SHP77 (cell line): ENCODE measurements around the gene C1GALT1.

Experiments used
- DNase-seq, 2 experiments: peaks; one replicate each; lab custom pipeline; 2025; lab: John Stamatoyannopoulos, UW

C1GALT1 gene

DNA sequence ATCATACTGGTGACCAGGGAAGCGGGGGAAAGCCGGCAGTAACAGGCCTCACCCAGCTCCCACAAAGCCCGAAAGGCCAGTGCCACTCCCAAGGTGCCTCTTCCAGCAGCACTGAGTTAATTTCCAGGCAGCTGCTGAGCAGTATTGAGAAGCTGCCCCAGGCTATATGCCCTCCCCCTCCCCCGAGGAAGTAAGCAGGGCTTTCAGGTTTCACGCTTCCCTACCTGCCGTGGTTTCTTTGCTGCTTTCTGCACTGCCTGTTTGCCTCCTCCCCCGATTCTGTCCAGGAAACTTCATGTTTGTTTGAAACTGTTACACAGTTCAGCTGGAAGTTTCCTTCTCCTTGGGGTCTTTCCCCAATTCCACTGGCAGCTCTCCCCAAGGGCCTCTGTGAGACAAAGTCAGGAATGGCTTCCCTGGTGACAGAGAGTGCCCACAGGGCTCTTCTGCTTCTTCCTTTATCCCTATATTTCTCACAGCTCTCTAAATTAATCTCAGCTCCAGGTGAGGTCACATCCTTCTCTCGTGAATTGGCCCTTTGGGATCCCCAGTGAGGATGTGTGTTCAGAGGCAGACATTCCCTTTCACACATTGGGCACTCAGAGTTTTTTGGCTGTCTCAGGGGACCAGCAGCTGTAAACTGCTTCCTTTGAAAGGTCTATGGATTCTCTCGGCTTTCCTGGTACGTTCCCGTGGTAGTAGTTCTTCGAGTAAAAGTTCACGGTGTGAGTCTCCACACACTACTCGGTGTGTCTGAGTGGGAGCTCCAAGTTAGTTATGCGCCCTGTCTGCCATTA is 19.4 kb downstream of the C1GALT1 start:
- no peak for DNase-seq

DNA sequence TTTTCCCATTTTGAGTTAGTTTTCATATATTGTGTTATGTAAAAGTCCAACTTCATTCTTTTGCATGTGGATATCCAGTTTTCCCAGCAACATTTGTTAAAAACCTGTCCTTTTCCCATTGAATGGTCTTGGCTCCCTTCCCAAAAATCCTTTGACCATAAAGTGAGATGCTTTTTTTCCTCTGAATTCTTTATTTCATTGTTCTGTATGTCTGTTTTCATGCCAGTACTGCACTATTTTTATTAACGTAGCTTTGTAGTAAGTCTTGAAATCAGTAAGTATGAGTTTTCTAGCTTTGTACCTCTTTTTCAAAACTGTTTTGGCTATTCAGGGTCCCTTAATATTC is 20.0 kb downstream of the C1GALT1 start:
- DNase-seq, result no peak

DNA sequence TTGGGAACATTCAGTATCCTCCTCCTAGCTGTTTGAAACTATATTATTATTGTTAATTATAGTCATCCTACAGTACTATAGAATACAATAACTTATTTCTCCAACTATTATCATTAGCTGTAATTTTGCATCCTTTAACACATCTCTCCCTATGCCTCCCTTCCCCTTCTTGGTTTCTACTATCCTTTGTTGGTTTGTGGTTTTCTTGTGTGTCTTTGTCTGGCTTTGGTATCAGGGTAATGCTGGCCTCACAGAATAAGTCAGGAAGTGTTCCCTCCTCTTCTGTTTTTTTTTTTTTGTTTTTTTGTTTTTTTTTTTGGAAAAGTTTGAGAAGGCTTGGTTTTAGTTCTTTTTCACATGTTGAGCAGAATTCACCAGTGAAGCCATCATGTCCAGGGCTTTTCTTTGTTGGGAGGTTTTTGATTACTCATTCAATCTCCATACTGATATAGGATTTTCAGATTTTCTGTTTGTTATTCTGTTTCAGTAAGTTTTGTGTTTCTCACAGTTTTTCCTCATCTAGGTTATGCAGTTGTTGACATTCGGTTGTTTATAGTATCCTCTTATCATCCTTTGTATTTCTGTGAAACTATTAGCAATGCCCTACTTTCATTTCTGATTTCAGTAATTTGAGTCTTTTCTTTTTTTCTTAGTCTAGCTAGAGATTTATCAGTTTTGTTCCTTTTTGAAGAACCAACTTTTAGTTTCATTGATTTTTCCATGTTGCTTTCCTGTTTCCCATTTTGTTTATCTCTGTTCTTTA is 21.6 kb downstream of the C1GALT1 start:
- DNase-seq, result no peak

DNA sequence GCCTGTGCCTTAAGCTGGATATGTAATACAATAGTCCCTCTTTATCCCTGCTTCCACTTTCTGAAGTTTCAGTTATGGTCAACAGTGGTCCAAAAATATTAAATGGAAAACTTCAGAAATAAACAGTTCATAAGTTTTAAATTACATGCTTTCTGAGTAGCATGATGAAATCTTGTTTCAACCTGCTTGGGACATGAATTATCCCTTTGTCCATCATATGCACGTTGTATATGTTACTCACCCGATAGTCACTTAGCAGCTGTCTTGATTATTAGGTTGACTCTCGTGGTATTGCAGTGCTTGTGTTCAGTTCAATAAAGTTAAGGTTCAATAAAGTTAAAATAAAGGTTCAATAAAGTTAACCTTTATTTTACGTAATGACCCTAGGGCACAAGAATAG is 25.5 kb downstream of the C1GALT1 start:
- DNase-seq, result no peak

DNA sequence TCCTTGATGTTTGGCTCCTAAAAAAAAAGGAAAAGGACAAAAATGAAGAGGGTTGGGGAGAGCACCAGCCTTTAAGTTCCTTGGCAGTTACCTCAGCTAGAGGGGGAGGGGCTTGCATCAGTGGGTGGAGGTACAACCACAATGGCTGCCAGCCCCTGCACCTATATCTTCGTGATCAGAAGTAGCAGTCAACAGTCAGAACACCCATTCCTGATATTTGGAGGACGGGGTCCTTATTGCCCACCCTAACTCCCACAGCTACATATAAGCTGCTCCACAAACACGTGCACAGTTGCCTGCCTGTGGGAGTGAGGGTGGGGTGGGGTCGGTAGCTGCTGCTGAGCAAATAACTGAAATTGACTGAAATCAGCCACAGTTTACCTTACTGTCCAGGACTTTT is 26.2 kb downstream of the C1GALT1 start:
- DNase-seq, result no peak

DNA sequence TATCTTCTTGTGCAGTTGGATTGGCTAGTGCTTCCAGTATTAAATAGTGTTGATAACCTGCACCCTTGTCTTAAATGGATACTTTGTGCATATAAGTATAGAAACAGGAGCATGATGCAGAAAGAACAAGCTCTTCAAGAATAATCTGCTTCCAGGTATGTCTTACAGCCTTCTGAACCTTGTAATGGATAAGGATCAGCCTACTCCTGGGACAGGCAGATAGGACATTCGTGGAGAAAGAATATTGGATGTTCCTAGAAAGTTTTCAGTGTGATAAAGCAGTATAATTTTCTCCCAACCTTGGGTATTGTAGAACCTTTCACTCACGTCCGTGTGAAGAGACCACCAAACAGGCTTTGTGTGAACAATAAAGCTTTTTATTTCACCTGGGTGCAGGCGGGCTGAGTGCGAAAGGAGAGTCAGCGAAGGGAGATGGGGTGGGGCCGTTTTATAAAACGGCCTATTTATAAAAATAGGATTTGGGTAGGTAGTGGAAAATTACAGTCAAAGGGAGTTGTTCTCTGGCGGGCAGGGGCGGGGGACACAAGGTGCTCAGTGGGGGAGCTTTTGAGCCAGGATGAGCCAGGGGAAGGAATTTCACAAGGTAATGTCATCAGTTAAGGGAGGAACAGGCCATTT is 27.2 kb downstream of the C1GALT1 start:
- no peak for DNase-seq

DNA sequence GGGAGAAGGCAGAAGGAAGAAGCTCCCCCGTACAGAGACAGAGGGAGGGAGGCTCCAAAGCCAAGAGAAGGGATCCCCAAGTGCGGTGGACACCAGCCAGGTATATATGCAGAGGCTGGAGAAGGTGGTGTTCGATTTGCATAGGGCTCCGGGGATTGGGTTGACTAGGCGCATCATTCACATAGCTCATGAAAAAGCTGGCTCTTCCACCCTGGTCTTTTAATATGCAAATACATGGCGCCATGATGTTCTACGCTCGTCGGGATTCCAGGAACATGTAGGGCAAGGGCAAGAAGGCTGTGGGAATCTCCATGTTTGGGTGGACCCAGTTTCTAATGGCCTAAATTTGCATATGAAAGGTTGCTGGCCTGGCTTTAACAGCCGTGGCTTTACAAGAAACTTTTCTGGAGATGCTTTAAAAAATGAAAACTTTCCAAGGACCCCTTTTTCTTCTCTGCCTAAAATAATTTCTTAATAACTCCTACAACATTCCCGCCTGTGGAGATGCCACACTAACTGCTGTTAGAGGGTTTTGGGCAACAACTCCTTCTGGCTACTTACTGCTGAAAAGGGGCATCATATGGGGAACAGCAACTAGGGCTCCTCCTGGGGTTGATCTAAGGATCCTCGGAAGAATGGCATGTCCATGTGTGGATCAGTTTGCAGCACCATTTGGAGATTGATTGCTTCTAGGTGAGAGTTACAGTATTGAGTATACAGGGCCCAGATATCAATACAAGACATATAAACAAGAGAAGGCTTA is 28.3 kb downstream of the C1GALT1 start:
- DNase-seq, result no peak

DNA sequence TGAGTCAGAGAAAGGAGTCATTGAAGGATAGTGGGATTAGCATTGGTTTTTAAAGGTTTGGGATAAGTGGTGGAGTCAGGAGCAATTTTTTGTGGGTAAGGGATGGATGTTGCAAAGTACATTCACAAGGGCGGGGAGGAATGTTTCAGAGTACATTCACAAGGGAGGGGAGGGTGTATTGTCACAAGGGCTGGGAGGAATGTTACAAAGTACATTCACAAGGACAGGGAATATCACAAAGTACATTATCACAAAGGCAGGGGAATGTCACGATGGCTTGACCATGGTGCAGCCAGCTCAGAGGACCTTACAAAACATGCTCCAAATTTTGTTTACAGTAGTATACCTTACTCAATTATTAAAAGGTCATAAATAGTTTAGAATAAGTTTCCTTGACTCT is 30.3 kb downstream of the C1GALT1 start:
- no peak for DNase-seq

DNA sequence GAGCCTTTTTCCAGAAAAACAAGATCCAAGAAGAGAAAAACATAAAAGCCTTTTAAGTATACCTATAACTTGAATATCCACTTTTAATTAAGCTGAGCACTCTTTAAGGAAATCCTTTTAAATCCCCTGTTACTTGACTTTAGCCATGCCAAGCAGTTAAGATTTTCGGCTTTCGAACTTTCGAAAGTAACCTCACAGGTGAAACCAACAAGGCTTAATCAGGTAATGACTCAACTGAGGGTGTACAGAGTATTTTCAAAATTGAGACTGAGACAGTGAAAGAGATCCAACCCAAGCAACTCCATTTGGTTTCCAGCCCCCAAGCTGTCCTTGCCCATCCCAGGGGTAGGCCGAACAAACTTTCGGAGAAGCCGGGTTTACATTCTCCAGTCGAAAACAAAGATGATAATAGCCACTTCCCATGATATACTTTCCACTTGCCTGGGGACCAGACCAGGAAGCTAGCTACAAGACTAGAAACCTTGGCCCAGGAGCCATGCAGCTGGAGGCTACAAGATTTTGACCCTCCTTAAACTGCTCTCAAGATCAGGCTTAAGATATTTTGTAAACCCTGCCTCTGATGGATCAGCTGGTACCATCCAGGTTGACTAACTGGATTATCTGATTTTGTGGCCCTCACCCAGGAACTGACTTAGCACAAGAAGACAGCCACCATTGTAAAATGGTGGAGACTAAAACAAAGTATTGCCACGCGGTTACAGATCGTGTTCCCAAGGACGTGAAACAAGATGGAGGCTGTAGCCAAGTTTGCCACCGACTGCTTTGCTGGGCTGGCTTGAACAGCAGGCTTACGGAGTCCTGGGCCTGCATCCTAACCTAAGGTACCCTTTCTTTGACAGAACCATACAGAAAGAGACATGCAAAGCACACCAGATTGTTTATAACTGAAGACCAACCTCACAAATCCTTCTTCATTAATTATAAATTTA is 32.3 kb downstream of the C1GALT1 start:
- no peak for DNase-seq

DNA sequence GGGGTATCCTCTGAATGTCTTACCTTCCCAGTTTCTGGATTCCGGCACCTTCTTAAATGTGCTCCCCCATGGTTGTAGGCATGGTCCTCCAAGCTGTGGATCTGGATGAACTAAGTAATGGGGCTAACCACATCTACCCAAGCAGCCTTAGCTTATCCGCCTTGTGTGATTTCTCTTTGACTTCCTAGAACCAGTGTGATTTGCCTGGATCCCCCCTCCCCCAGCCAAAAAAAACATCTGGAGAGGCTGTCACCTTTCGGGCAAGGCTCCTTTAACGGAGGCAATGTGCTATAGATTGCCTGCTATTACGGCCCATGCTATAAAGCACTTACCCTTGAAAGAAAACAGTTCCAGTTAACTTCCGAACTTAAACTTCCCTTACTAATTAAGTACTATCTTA is 33.9 kb downstream of the C1GALT1 start:
- no peak for DNase-seq

DNA sequence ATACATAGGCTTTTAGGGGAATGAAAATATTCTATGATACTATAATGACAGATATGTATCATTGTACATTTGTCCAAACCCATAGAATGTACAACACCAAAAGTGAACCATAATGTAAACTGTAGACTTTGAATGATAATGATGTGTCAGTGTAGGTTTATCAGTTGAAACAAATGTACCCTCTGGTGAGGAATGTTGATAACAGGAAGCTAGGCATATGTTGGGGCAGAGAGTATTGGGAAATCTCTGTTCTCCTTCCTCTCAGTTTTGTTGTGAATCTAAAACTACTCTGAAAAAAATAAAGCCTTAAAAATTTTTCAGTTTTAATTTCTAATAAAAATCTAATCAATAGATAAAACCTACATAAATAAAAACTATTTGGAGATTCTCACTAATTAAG is 36.9 kb downstream of the C1GALT1 start:
- no peak for DNase-seq

DNA sequence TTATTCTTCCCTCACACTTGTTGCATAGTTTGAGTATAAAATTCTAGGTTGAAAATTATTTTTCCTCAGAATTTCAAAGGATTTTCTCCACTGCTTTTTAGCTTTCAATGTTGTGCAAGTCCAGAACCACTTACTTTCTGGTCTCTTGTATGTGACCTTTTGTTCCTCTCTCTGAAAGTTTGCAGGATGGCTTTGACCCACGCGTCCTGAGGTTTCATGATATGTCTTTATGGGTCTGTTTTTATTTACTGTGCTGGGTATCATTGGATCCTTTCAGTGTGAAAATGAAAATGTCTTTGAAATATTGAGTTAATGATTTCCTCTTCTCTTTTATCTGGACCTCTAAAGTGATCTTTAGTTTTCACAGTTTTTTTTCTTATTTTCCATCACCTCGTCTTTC is 38.5 kb downstream of the C1GALT1 start:
- no peak for DNase-seq

DNA sequence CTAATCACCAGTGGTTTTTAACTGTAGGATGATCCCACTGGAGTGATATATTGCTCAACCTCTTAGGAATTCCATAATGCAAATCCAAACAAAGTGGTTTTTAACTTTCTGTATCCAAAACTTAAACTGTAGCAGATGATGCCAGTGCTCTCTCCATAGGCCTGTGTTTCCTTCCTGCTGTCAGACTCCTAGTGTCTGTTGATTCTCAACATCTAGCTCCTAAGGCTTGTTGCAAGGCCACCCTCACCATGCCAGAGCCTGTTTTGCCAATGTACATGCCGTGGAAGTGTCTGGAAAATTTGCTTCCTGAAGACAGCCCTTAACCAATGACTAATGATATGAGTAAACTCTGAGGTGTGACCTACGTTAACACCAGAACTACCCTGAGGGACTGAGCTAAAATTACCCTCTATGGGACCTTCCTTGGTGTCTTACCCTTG is 39.3 kb downstream of the C1GALT1 start:
- DNase-seq, result no peak

DNA sequence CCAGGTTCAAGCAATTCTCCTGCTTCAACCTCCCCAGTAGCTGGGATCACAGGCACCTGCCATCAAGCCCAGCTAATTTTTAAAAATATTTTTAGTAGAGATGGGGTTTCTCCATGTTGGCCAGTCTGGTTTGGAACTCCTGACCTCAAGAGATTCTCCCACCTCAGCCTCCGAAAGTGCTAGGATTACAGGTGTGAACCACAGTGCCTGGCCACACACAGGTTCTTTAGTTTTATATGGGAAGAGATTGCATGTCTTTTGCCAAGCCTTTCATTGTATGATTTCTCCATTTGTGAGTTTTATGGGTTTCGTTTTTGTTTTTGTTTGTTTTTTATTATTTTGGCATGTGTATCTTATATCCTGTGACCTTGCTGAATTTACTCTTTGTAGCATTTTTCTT is 40.9 kb downstream of the C1GALT1 start:
- DNase-seq, result no peak

DNA sequence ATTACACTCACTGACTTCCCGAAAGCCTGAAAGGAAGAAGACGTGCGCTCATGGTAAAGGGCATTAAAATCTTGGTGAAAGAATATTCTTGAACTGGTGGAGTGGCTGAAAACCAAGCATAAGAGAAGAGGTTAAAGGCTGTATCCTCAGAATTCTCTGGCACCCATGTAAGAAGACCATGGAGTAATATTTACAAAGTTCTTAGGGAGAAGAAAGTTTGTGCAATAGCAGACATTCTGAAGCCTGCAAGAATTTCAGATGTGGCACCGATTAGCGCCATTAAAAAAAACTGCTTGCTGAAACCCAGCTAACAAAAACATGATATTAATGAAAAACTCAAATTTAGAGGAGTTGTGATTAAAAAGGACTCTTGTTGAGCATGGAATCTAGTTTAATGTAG is 44.1 kb downstream of the C1GALT1 start:
- DNase-seq, result no peak

DNA sequence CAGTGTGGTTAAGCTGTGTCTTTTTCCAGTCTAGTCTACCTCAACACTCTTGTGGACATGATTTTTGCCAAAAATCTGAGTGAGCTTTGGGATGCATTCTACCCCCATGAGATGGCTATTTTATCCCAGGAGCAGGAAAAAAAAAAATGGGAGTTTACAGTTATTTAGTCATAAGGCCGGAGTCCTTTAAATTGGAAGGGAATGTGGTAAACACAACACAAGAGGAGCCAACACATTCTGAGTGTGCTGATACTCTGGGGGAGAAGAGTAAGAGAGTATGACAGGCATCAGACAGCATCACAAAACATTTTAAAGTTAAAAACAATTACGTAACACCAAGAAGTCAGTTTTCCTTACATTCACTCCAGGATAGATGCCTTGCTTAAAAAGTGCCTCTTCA is 46.1 kb downstream of the C1GALT1 start:
- DNase-seq, result no peak

DNA sequence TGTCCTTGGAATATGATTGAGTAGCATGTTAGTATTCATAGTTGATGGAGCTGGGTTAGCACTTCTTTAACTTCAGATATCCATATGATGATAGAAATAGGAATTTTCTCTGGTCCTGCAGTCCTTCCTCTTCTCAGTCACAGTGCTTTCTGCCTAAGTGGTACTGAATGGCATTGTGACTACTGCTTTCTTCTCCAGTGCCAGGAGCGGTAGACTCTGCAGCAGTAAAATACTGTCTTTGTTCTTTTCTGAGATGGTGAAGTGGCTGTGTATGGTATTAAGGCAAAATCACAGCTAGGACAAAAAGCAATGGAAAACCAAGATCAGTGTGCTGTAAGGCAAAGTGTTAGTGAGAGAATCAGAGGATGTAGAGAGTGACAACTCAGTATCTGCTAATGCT is 46.6 kb downstream of the C1GALT1 start:
- DNase-seq, result no peak

DNA sequence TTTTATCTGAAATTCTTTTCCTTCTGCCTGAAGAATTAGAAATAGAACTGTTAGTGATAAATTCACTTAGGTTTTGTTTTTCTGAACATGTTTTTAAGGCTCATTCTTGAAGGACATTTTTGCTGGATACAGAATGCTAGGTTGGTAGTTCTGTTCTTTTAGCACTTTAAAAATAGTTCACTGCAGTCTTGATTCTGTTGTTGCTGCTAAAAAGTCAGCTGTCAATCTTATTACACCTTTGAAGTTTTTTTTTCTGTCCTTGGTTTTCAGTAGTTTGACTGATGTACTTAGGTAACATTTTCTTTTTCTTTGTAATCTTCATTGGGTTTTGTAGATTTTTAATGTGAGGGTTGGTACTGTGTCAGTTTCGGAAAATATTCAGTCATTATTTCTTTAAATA is 48.7 kb downstream of the C1GALT1 start:
- no peak for DNase-seq

DNA sequence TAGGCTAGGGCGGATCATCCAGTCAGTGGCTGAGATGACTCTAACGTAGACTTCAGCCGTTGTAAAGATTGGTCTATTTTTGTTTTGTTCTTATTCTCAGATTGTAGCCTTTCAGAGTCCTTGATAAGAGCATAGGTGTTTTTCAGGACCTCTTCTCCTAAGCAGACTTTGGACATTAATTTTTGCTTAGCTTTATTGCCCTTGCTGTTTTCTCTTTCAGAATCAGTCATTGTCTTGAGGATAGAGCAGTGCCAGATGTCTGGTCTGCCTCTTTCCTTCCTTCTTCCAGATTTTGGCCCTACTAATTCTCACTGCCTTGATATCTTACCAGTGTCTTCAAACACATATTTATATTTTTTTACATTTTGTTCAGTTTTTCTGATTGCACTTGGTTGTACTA is 49.5 kb downstream of the C1GALT1 start:
- no peak for DNase-seq

DNA sequence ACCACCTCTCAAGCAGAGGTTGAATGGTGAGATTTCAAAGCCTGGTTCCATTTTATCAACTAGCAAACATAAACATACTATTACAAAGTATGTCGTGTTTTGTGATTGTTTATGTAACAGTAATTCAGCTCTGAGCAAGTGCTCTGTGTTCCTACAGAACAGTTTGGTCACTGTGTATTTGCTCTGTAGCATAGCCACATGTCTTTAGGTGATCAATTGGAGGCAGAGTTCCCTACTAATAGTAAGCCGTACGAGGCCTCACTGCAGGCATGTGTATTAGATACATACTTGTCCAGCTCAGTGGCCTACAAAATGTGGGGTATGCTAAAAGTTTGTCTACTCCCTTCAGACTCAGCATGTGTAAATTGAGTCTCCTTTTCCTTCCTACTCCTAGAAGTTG is 53.0 kb downstream of the C1GALT1 start:
- DNase-seq, result no peak

DNA sequence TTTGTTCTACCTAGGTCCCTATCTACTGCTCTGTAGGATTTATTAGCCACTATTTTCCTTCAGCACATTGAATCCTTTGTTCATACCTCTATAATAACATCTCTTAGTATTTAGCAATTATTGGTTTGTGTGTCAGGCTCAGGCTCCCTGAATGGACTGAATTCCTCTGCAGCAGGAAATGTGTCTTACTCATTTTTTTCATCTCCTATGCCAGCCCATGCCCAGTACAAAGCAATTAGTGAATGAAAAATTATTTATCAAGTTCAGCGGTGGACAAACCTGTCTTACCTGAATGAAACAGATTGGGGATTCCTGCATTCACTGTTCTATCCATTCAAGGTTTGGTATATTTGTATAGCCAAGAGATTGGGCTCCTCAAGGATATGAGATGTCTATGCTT is 53.7 kb downstream of the C1GALT1 start:
- no peak for DNase-seq
